PC-9 (cell line): ENCODE data around the gene NINJ1. TPM values are rescaled to one million over a fixed set of nuclear protein-coding genes. Genes with fewer than 3 reads are reported as not detected.
A peak's percentile ranks its signal among the peaks of the same experiment; 100 is the strongest.

Experiments
- BruUV-seq: library from RNA; stranded (reverse); fragments of 400-500 nt; replicated peaks from 2 replicates; lab custom pipeline; 2021; lab: Mats Ljungman, UMichigan
- CTCF ChIA-PET: fragments of 300-600 bp; sonication (Branson Sonifier 250); formaldehyde crosslinking; loops from one replicate; lab custom pipeline; 2022; ENCODE audit warnings: antibody characterized with exemption; lab: Charles Lee
- POLR2A ChIA-PET: fragments of 300-600 bp; sonication (Branson Sonifier 250); formaldehyde crosslinking; loops from one replicate; lab custom pipeline; 2022; ENCODE audit warnings: antibody characterized with exemption; ENCODE audit not compliant: unreplicated experiment; lab: Charles Lee
- DNase-seq, 2 experiments: peaks; one replicate each; pipeline versions ENCODE4 v3.0.0 to v3.0.0-alpha.2; 2015 to 2022; ENCODE audit warnings: mixed read lengths in 1 of 2
- H2AFZ ChIP-seq: fragments of 200-600 bp; sonication (generic); 2 replicates; pipeline ENCODE4 v1.8.1; 2017; ENCODE audit warnings: antibody characterized with exemption
- H3F3A ChIP-seq: fragments of 200-600 bp; sonication (generic); 2 replicates; pipeline ENCODE4 v1.8.1; 2017; ENCODE audit warnings: antibody characterized with exemption, mild to moderate bottlenecking, low read depth; ENCODE audit not compliant: insufficient read depth
- H3K27ac ChIP-seq: fragments of 200-600 bp; sonication (generic); 2 replicates; pipeline ENCODE4 v1.6.1; 2016; ENCODE audit warnings: mixed run types
- H3K27me3 ChIP-seq: fragments of 200-600 bp; sonication (generic); 2 replicates; pipeline ENCODE4 v1.6.1; 2016; ENCODE audit warnings: low read depth, mixed run types; ENCODE audit not compliant: insufficient read depth
- H3K36me3 ChIP-seq: fragments of 200-600 bp; sonication (generic); 2 replicates; pipeline ENCODE4 v1.6.1; 2016; ENCODE audit warnings: low read depth, mixed run types
- H3K4me1 ChIP-seq: fragments of 200-600 bp; sonication (generic); replicated peaks from 2 replicates; pipeline ENCODE4 v1.6.1; 2016; ENCODE audit warnings: mixed run types; ENCODE audit not compliant: insufficient read depth
- H3K4me2 ChIP-seq: fragments of 200-600 bp; sonication (generic); 2 replicates; pipeline ENCODE4 v1.6.1; 2017; ENCODE audit warnings: mixed run types
- H3K4me3 ChIP-seq: fragments of 200-600 bp; sonication (generic); 2 replicates; pipeline ENCODE4 v1.6.1; 2016; ENCODE audit warnings: mixed run types
- H3K79me2 ChIP-seq: fragments of 200-600 bp; sonication (generic); 2 replicates; pipeline ENCODE4 v1.6.1; 2017; ENCODE audit warnings: low read depth, mixed run types
- H3K9me2 ChIP-seq: fragments of 200-600 bp; sonication (generic); 2 replicates; pipeline ENCODE4 v1.8.1; 2017; ENCODE audit warnings: mild to moderate bottlenecking; ENCODE audit not compliant: insufficient read depth
- H3K9me3 ChIP-seq: fragments of 200-600 bp; sonication (generic); 2 replicates; pipeline ENCODE4 v1.8.1; 2016; ENCODE audit warnings: low read depth; ENCODE audit not compliant: insufficient read depth
- H4K20me1 ChIP-seq: fragments of 200-600 bp; sonication (generic); 2 replicates; pipeline ENCODE4 v1.8.1; 2017; ENCODE audit not compliant: insufficient read depth
- EZH2 ChIP-seq: fragments of 200-600 bp; sonication (generic); IDR thresholded peaks from 2 replicates; pipeline ENCODE4 v1.8.0; 2017; ENCODE audit warnings: antibody characterized with exemption, low read depth
- intact Hi-C: fragments of 100-400 bp; cut with micrococcal nuclease; formaldehyde crosslinking; loops from one replicate; pipeline ENCODE4 v1.10.0; 2022; ENCODE audit not compliant: unreplicated experiment
- total RNA-seq: library from RNA; stranded (reverse); gene quantifications from 2 replicates; pipeline ENCODE4 v1.2.3, GENCODE V29; 2021
- TF ChIP-seq, protein P1 (sequence below): fragments of 200-600 bp; sonication (generic); conservative IDR thresholded peaks from 2 replicates; pipeline ENCODE4 v1.6.1; 2017; ENCODE audit warnings: mixed run types, antibody characterized with exemption, mild to moderate bottlenecking, moderate library complexity

Gene NINJ1
- total RNA-seq, 1 experiment from 2014 or later = 115 TPM

DNA sequence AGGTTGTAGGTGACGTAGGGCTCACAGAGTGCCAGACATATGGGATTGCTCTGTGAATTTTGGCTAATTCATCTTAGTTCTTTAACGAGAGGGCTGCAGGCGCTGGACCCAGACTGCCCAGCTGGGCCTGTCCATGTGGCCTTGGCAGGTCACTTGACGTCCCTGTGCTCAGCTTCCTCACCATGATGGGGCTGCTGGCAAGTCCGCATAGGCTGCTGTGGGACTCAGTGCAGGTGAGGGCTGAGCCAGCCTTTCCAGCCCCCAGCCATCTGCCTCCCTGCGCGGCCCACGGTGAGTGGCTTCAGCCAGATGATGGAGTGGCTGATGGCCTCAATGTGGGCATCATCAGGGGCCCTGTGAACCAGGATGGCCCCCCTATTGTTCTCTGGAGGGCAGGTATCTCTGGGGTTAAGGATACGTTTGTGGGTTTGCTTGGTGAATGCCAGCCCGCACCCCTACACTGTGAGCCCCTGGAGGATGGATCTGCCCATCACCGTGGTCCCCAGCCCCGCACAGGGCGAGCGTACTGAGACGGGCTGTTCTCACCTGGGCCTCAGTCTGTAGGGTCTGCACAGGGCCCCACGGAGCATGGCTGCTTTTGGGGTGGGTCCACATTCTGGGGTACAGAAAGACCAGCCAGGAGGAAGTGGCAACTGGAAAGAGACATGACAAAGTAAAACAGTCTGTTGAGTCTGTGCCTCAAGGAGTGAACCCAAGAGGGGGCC, 34.3 kb downstream of the NINJ1 start:
- Histone ChIP-seq H3K4me1 (peaks cover 38% of the 10 kb centered on the region), H3K4me3 (no peak overlapping the region), H3K9me3 (peaks cover 6% of the 10 kb centered on the region), H3F3A (peaks cover 20% of the 10 kb centered on the region), H3K27ac (no peak overlapping the region), H4K20me1 (peaks cover 23% of the 10 kb centered on the region), H3K79me2 (peaks cover 84% of the 10 kb centered on the region), H3K36me3 (peaks cover 29% of the 10 kb centered on the region), H3K27me3 (no peaks in the 10 kb centered on the region), H3K9me2 (no peaks in the 10 kb centered on the region), H2AFZ (no peak overlapping the region), H3K4me2 (peak overlapping the region; percentile 99)
- intact Hi-C loops = loop anchor here (2.0 to 10.0 kb wide), 6 partner anchors 37 to 1068 kb away; partner anchors contain the start of gene BICD2
- CTCF ChIA-PET = interaction anchor here (1.2 kb wide), 1 partner anchor 9 kb away, joined by 4 read pairs; no protein-coding TSS in a partner anchor
- no TSS peak for BruUV-seq
- POLR2A ChIA-PET = interaction anchor here (0.5 kb wide), 1 partner anchor 223 kb away, joined by 8 read pairs; no protein-coding TSS in a partner anchor
- no peak for DNase-seq
- TF ChIP-seq EZH2 = no peak
- TF ChIP-seq, protein P1, sequence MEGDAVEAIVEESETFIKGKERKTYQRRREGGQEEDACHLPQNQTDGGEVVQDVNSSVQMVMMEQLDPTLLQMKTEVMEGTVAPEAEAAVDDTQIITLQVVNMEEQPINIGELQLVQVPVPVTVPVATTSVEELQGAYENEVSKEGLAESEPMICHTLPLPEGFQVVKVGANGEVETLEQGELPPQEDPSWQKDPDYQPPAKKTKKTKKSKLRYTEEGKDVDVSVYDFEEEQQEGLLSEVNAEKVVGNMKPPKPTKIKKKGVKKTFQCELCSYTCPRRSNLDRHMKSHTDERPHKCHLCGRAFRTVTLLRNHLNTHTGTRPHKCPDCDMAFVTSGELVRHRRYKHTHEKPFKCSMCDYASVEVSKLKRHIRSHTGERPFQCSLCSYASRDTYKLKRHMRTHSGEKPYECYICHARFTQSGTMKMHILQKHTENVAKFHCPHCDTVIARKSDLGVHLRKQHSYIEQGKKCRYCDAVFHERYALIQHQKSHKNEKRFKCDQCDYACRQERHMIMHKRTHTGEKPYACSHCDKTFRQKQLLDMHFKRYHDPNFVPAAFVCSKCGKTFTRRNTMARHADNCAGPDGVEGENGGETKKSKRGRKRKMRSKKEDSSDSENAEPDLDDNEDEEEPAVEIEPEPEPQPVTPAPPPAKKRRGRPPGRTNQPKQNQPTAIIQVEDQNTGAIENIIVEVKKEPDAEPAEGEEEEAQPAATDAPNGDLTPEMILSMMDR = no peak

DNA sequence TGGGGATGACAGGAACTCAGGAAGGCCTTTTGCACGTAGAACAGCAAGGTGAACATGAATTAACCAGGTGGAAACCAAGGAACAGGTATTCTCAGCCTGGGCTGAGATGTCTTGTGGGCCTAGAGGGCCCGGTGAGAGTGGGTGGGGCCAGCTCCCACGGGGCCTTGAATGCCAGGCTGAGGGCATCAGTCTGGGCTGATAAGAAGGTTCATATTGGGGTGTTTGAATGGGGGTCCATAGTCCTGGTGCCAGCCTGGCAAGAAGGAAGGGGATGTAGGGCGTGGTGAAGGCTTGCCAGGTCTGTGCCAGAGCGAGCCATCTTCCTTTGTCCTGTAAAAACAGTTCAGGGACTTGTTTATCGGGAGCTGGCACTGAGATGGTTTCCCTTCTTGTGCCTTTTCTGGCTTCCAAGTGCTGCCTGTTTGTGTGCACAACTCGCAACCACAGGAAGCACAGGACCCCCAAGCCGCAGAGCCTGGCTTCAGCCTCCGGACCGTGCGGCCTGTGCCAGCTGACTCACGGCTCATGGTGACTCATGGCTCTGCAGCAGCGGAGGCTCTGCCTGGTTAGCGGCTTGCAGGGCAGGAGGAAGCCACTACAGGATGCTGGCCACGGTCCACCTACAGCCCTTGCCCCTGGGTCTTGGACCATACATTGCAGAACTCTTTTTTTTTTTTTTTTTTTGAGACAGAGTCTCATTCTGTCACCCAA, 35.7 kb downstream of the NINJ1 start:
- peaks cover 18% of the 10 kb centered on the region; the same call in 1 of the 2 replicates for H4K20me1 ChIP-seq
- peak overlapping the region; percentile 67 for H3K27ac ChIP-seq
- peaks cover 38% of the 10 kb centered on the region for H3K4me1 ChIP-seq
- peaks cover 70% of the 10 kb centered on the region for H3K79me2 ChIP-seq
- POLR2A ChIA-PET = interaction anchor here (0.6 to 0.7 kb wide), 3 partner anchors 14 to 126 kb away, joined by 4 to 30 read pairs (median 7); partner anchors contain the start of gene NINJ1
- BruUV-seq = no TSS peak
- H3K9me2 ChIP-seq = no peaks in the 10 kb centered on the region
- no peak for TF ChIP-seq EZH2
- TF ChIP-seq, protein P1 = no peak
- H3K36me3 ChIP-seq = peaks cover 18% of the 10 kb centered on the region
- H3K9me3 ChIP-seq = no peaks in the 10 kb centered on the region
- CTCF ChIA-PET = interaction anchor here (0.8 to 1.2 kb wide), 2 partner anchors 10 to 56 kb away, joined by 3 to 4 read pairs; no protein-coding TSS in a partner anchor
- H2AFZ ChIP-seq = no peak overlapping the region
- peak overlapping the region; percentile 99 for H3K4me2 ChIP-seq
- peaks cover 20% of the 10 kb centered on the region for H3F3A ChIP-seq
- intact Hi-C loops = loop anchor here (1.0 to 10.0 kb wide), 7 partner anchors 36 to 1069 kb away; partner anchors contain the start of gene BICD2
- H3K4me3 ChIP-seq = peak overlapping the region; percentile 90
- no peaks in the 10 kb centered on the region for H3K27me3 ChIP-seq
- peak; percentile 89 to 92 for DNase-seq

DNA sequence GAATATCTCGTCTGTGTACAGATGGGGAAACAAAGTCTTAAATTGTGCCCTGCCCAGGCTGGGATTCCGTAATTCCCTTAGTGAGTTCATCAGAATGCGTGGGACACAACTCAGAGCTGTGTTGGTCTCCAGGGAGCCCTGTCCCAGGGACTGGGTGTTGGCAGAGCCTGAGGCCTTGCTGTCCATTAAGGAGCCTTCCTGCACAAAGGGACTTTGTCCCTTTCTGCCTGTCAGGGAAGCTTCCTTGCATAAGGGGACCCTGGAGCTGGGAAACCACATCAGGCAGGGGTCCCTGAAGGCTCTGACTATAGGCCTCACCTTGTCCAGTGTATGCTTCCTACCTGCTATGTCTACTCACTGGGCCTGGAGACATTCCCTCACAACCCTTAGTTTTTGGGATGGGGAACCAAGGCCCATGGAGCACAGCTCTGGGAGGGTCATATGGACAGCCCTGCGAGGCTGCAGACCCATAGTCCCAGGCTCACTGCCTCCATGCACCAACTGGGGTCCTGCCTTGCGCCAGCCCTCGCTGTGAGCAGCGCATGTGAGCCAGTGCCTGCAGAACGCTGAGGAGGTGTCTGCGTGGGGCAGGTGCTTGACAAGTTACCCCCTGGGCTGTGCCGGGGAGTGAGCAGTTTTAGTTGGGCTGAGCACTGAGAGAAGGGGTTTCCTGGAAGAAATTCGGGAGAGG, 36.4 kb downstream of the NINJ1 start:
- no peaks in the 10 kb centered on the region for H3K27me3 ChIP-seq
- peak overlapping the region; percentile 90 for H3K4me3 ChIP-seq
- TF ChIP-seq, protein P1 = no peak
- TF ChIP-seq EZH2 = no peak
- peaks cover 63% of the 10 kb centered on the region for H3K79me2 ChIP-seq
- no peak for DNase-seq
- peaks cover 11% of the 10 kb centered on the region for H3K36me3 ChIP-seq
- H4K20me1 ChIP-seq = peaks cover 18% of the 10 kb centered on the region; the same call in 1 of the 2 replicates
- H2AFZ ChIP-seq = no peak overlapping the region
- H3K9me2 ChIP-seq = no peaks in the 10 kb centered on the region
- ChIA-PET CTCF (no interaction called here), POLR2A (no interaction called here)
- no peaks in the 10 kb centered on the region for H3K9me3 ChIP-seq
- intact Hi-C loops = loop anchor here (1.0 to 10.0 kb wide), 7 partner anchors 35 to 1070 kb away; partner anchors contain the start of gene BICD2
- peak overlapping the region; percentile 99 for H3K4me2 ChIP-seq
- peaks cover 24% of the 10 kb centered on the region for H3F3A ChIP-seq
- H3K27ac ChIP-seq = peak overlapping the region; percentile 67
- no TSS peak for BruUV-seq
- H3K4me1 ChIP-seq = peaks cover 45% of the 10 kb centered on the region
